Nephron (organoid): ENCODE data around the gene CTSK.

Experiments used
- H3K27ac Mint-ChIP-seq, 3 experiments: 2 replicates each; pipeline ENCODE4 v1.8.0; 2020; ENCODE audit warnings: mixed read lengths in 3 of 3, mild to moderate bottlenecking in 2 of 3, moderate library complexity in 1 of 3
- H3K27me3 Mint-ChIP-seq: 2 replicates; pipeline ENCODE4 v1.8.0; 2021; ENCODE audit warnings: low read depth, mild to moderate bottlenecking, moderate library complexity, mixed read lengths
- H3K36me3 Mint-ChIP-seq: 2 replicates; pipeline ENCODE4 v1.8.0; 2020; ENCODE audit warnings: low read depth, mixed read lengths
- H3K4me1 Mint-ChIP-seq: 2 replicates; pipeline ENCODE4 v1.8.0; 2020; ENCODE audit warnings: mixed read lengths
- H3K4me3 Mint-ChIP-seq, 3 experiments: 2 replicates each; pipeline ENCODE4 v1.8.0; 2020; ENCODE audit warnings: mild to moderate bottlenecking in 3 of 3, mixed read lengths in 3 of 3, moderate library complexity in 2 of 3
- H3K9me3 Mint-ChIP-seq: 2 replicates; pipeline ENCODE4 v1.8.0; 2020; ENCODE audit warnings: mixed read lengths
- TF ChIP-seq, protein P1 (sequence below), 3 experiments: fragments of 200-600 bp; sonication (generic); IDR thresholded peaks; one replicate each; pipeline ENCODE4 v1.5.0; 2021; ENCODE audit warnings: antibody characterized with exemption in 3 of 3; ENCODE audit not compliant: unreplicated experiment in 3 of 3

CTSK gene

DNA sequence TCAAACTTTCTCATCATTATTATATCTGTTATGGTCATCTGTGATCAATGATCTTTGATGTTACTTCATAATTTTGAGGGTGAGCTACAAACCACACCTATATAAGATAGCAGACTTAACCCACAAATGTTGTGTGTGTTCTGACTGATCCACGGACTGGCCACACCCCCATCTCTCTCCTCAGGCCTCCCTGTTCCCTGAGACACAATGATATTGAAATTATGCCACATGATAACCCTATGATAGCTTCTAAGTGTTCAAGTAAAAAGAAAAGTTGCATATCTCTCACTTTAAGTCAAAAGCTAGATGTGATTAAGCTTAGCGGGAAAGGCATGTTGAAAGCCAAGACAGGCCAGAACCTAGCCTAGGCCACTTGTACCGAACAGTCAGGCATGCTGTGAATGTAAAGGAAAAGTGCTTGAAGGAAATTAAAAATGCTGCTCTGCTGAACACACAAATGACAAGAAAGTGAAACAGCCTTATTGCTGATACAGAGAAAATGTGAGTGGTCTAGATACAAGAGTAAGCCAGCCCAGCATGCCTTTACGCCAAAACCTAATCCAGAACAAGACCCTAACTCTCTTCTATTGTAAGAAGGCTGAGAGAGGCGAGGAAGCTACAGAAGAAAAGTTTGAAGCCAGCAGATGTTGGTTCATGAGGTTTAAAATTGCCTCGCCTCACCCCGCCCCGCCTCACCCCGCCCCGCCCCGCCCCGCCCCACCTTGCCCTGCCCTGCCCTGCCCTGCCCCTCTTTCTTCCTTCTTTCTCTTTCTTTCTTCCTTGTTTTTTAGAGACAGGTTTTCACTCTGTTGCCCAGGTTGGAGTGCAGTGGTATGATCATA lies 59.0 kb downstream of the CTSK start:
- no peaks in the 10 kb centered on the region for H3K36me3 Mint-ChIP-seq
- H3K9me3 Mint-ChIP-seq, result no peaks in the 10 kb centered on the region
- no peaks in the 10 kb centered on the region for H3K27me3 Mint-ChIP-seq
- no peak overlapping the region for H3K27ac Mint-ChIP-seq
- no peaks in the 10 kb centered on the region for H3K4me1 Mint-ChIP-seq
- no peak overlapping the region for H3K4me3 Mint-ChIP-seq
- TF ChIP-seq, protein P1, sequence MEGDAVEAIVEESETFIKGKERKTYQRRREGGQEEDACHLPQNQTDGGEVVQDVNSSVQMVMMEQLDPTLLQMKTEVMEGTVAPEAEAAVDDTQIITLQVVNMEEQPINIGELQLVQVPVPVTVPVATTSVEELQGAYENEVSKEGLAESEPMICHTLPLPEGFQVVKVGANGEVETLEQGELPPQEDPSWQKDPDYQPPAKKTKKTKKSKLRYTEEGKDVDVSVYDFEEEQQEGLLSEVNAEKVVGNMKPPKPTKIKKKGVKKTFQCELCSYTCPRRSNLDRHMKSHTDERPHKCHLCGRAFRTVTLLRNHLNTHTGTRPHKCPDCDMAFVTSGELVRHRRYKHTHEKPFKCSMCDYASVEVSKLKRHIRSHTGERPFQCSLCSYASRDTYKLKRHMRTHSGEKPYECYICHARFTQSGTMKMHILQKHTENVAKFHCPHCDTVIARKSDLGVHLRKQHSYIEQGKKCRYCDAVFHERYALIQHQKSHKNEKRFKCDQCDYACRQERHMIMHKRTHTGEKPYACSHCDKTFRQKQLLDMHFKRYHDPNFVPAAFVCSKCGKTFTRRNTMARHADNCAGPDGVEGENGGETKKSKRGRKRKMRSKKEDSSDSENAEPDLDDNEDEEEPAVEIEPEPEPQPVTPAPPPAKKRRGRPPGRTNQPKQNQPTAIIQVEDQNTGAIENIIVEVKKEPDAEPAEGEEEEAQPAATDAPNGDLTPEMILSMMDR (IDR thresholded peaks at IDR 0.05; ENCODE audit: unreplicated experiment in 3 of 3), result no peak
